ENCODE results near the gene RPL7A. TPM values are rescaled to one million over a fixed set of nuclear protein-coding genes. Genes with fewer than 3 reads are reported as not detected.
A peak's percentile ranks its signal among the peaks of the same experiment; 100 is the strongest.

The RPL7A gene
- total and polyA plus RNA-seq, 9 donors = 3,805 to 6,397 (median 4,279) TPM

DNA sequence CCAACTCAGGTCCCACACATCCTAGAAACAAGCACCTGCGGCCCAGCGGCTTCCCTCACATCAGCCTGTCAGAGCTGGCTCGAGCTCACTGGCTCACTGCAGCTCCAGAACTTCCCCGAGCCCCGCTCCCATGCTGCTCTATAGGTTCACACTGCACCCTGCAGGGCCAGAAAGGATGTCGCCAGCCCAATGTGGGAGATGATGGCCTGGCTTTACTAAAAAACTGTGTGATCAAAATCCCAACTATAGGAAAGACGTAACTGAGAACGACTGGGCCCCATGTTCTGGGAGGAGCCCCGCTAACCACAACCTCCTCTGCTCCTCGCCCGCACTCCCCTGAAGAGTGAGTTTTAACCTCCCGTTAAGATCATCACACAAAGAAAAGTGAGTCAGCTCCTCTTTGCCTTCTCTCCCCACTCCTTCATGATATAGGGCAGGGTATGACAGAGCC, 23.3 kb downstream of the RPL7A start:
- WGBS, 3 donors = 63 to 69% (median 68%) methylated on average over 12 of the region's 12 CpGs
- peaks cover 11% of the 10 kb centered on the region for H3K4me1 ChIP-seq (ENCODE audit: insufficient read depth)
- no peaks in the 10 kb centered on the region for H3K9me3 ChIP-seq
- intact Hi-C loops (cut with DNase I) = no loop called here
- H3K4me3 ChIP-seq = no peak overlapping the region
- H3K27ac ChIP-seq = no peak overlapping the region
- H3K36me3 ChIP-seq = no peaks in the 10 kb centered on the region
- TF ChIP-seq EP300 (IDR thresholded peaks at IDR 0.05) (no peak), POLR2A (IDR thresholded peaks at IDR 0.05) (no peak)
- H3K27me3 ChIP-seq = no peaks in the 10 kb centered on the region
- no peak for DNase-seq

DNA sequence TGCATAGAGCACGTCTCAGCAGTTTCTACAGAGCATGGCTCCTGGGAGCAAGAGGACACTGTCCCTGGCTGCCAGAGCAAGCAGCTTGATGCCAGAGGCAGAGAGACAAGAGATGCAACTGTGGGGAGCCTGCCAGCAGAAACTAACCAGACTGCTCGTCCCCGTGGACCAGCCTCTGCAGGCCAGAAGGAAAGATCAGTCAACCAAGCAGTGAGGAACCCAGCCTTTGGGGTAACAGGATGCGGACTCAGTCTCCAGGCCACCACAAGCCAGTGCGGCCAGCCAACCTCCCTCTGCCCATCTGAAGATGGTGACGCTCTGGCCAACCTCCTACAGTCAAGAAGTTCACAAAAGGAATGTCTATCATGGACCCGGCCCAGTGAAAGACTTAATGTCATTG, 24.1 kb downstream of the RPL7A start:
- Histone ChIP-seq H3K36me3 (no peaks in the 10 kb centered on the region), H3K27ac (no peak overlapping the region), H3K4me1 (ENCODE audit: insufficient read depth) (peaks cover 11% of the 10 kb centered on the region)

DNA sequence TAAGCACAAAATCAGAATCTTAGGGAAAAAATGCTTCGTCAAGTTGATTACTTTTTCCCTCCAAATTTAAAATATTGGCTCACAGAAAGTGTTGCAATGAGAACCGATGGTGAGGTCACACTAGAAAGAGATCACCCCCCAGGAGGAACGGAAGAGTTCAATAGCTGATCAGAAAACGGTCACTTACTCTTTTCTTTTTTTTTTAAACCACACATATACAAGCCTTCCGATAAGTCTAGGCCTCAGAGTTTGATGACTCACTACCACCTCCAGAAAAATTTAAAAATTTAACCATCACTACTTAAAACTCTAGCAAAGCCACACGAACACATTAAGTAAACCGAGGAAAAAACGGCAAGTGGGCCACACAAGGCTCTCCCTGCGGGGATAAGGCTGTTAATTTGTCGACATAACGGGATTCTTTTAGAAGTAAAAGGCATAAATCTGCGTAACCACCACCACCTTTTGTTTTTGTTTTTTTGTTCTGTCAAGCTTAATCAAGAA, 26.6 kb downstream of the RPL7A start:
- peaks cover 11% of the 10 kb centered on the region for H3K4me1 ChIP-seq (ENCODE audit: insufficient read depth)

More for the DNA sequence above, 24.1 kb downstream of the RPL7A start:
- Histone ChIP-seq H3K9me3 (no peaks in the 10 kb centered on the region), H3K27me3 (no peaks in the 10 kb centered on the region), H3K4me3 (no peak overlapping the region)
- TF ChIP-seq POLR2A (IDR thresholded peaks at IDR 0.05) (no peak), EP300 (IDR thresholded peaks at IDR 0.05) (no peak)
- TF ChIP-seq, protein P1, sequence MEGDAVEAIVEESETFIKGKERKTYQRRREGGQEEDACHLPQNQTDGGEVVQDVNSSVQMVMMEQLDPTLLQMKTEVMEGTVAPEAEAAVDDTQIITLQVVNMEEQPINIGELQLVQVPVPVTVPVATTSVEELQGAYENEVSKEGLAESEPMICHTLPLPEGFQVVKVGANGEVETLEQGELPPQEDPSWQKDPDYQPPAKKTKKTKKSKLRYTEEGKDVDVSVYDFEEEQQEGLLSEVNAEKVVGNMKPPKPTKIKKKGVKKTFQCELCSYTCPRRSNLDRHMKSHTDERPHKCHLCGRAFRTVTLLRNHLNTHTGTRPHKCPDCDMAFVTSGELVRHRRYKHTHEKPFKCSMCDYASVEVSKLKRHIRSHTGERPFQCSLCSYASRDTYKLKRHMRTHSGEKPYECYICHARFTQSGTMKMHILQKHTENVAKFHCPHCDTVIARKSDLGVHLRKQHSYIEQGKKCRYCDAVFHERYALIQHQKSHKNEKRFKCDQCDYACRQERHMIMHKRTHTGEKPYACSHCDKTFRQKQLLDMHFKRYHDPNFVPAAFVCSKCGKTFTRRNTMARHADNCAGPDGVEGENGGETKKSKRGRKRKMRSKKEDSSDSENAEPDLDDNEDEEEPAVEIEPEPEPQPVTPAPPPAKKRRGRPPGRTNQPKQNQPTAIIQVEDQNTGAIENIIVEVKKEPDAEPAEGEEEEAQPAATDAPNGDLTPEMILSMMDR (IDR thresholded peaks at IDR 0.05) = no peak
- DNase-seq = no peak
- WGBS, 3 donors = 69 to 71% (median 71%) methylated on average over 7 of the region's 7 CpGs
- intact Hi-C loops (cut with DNase I) = no loop called here

DNA sequence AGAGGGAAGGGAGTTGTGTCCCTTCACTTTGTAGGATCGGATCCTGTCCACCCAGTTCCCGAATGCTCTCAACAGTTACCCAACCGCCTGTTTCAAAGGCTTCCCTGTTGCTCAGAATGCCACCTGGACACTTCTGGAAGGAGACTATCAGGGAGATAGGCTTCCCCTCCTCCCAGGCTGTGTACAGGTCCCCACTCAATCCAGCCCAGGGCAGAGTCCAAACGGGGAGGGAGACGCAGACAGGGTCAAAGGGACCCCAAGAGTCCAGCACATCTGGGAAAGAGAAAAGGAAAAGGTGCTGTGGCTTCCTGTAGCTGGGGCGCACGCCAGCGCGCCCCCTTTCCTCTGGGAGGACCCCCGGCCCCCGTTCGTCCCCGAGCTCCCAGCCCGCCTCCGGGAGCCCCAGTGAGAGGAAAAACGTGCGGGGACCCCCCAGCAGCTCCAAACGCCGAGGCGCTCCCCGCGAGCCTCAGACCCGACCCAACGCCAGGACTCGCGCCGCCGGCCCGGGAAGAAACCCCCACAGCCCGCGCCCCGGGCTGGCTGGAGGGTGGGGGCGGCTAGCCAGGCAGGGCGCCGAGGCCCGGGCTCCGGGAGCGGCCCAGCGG, 27.2 kb downstream of the RPL7A start:
- peaks cover 11% of the 10 kb centered on the region for H3K4me1 ChIP-seq (ENCODE audit: insufficient read depth)
- TF ChIP-seq, protein P1 (IDR thresholded peaks at IDR 0.05) = no peak
- no peak for TF ChIP-seq POLR2A (IDR thresholded peaks at IDR 0.05)
- no peak for TF ChIP-seq EP300 (IDR thresholded peaks at IDR 0.05)
- intact Hi-C loops (cut with DNase I) = no loop called here
- H3K27me3 ChIP-seq = no peaks in the 10 kb centered on the region
- H3K27ac ChIP-seq = peak overlapping the region; percentile 45 to 91
- 0 to 1% (median 0%) methylated on average over 16 to 39 of the region's 39 CpGs for WGBS, 3 donors
- H3K36me3 ChIP-seq = no peaks in the 10 kb centered on the region
- H3K9me3 ChIP-seq = no peaks in the 10 kb centered on the region
- peak overlapping the region; percentile 93 for H3K4me3 ChIP-seq
- no peak for DNase-seq

More for the DNA sequence above, 26.6 kb downstream of the RPL7A start:
- WGBS, 3 donors = 10 to 11% (median 11%) methylated on average over 12 of the region's 12 CpGs
- intact Hi-C loops (cut with DNase I) = no loop called here
- Histone ChIP-seq H3K36me3 (no peaks in the 10 kb centered on the region), H3K27me3 (no peaks in the 10 kb centered on the region), H3K4me3 (peak overlapping the region; percentile 93), H3K27ac (peak overlapping the region in 1 of 2 donors; percentile 45), H3K9me3 (no peaks in the 10 kb centered on the region)
- TF ChIP-seq EP300 (IDR thresholded peaks at IDR 0.05) = no peak
- TF ChIP-seq, protein P1 (IDR thresholded peaks at IDR 0.05) = no peak
- no peak for TF ChIP-seq POLR2A (IDR thresholded peaks at IDR 0.05)
- DNase-seq = no peak
